ENCODE results near the gene ABCA2. TPM values are rescaled to one million over a fixed set of nuclear protein-coding genes. Genes with fewer than 3 reads are reported as not detected.

The ABCA2 gene
- total and polyA plus RNA-seq, 11 donors = 13.1 to 44.3 (median 30.6) TPM

- peaks cover 0 to 75% (median 42%) of the 10 kb centered on the region in 9 donors for H3K36me3 ChIP-seq
- intact Hi-C loops (cut with DNase I) = loop anchor here in 1 of 10 donors (5.0 kb wide), 1 partner anchor 190 kb away; no protein-coding TSS in a partner anchor
- DNase-seq = no peak
- no peaks in the 10 kb centered on the region for H3K4me1 ChIP-seq
- ATAC-seq = no peak
- TF ChIP-seq CTCF (IDR thresholded peaks at IDR 0.05) (no peak), POLR2A (IDR thresholded peaks at IDR 0.05) (no peak)
- no peak overlapping the region for H3K27ac ChIP-seq
- 96 to 98% (median 97%) methylated on average over 27 to 28 of the region's 28 CpGs for WGBS, 4 donors
- H3K27me3 ChIP-seq = no peaks in the 10 kb centered on the region
- H3K9me3 ChIP-seq = no peaks in the 10 kb centered on the region
- no peak overlapping the region for H3K4me3 ChIP-seq
Measured at GRCh38 chr9:137017071-137017470, 11.0 kb downstream of the ABCA2 start.

GRCh38 chr9:137016436-137016835 is 11.6 kb downstream of the ABCA2 start:
- TF ChIP-seq CTCF (IDR thresholded peaks at IDR 0.05) (no peak), POLR2A (IDR thresholded peaks at IDR 0.05) (no peak)
- Histone ChIP-seq H3K9me3 (no peaks in the 10 kb centered on the region), H3K4me1 (no peaks in the 10 kb centered on the region), H3K4me3 (no peak overlapping the region), H3K27me3 (no peaks in the 10 kb centered on the region), H3K36me3 (peaks cover 0 to 82% (median 48%) of the 10 kb centered on the region in 9 donors), H3K27ac (no peak overlapping the region)
- ATAC-seq (no peak), DNase-seq (no peak)
- intact Hi-C loops (cut with DNase I) = loop anchor here in 1 of 10 donors (5.0 kb wide), 1 partner anchor 189 kb away; no protein-coding TSS in a partner anchor
- WGBS, 4 donors = 91 to 98% (median 97%) methylated on average over 6 to 16 of the region's 16 CpGs; no CpG with 5 or more reads in 1 of the 4 donors

GRCh38 chr9:137015976-137016375 is 12.1 kb downstream of the ABCA2 start:
- WGBS, 4 donors = 95 to 98% (median 97%) methylated on average over 13 to 21 of the region's 21 CpGs
- H3K9me3 ChIP-seq = no peaks in the 10 kb centered on the region
- H3K4me3 ChIP-seq = no peak overlapping the region
- H3K36me3 ChIP-seq = peaks cover 0 to 86% (median 51%) of the 10 kb centered on the region in 9 donors
- no peak for TF ChIP-seq CTCF (IDR thresholded peaks at IDR 0.05)
- no peak for TF ChIP-seq POLR2A (IDR thresholded peaks at IDR 0.05)
- intact Hi-C loops (cut with DNase I) = loop anchor here in 1 of 10 donors (5.0 kb wide), 1 partner anchor 189 kb away; no protein-coding TSS in a partner anchor
- H3K27me3 ChIP-seq = no peaks in the 10 kb centered on the region
- no peak for DNase-seq
- no peak for ATAC-seq
- no peaks in the 10 kb centered on the region for H3K4me1 ChIP-seq
- H3K27ac ChIP-seq = no peak overlapping the region

- no peak for TF ChIP-seq CTCF (IDR thresholded peaks at IDR 0.05)
- no peak for TF ChIP-seq POLR2A (IDR thresholded peaks at IDR 0.05)
- no peak overlapping the region for H3K27ac ChIP-seq
- H3K4me1 ChIP-seq = no peaks in the 10 kb centered on the region
- intact Hi-C loops (cut with DNase I) = loop anchor here in 1 of 10 donors (5.0 kb wide), 1 partner anchor 188 kb away; no protein-coding TSS in a partner anchor
- 97 to 100% (median 98%) methylated on average over 7 to 25 of the region's 25 CpGs for WGBS, 4 donors
- H3K9me3 ChIP-seq = no peaks in the 10 kb centered on the region
- H3K36me3 ChIP-seq = peaks cover 0 to 83% (median 51%) of the 10 kb centered on the region in 9 donors
- DNase-seq (no peak), ATAC-seq (no peak)
- no peaks in the 10 kb centered on the region for H3K27me3 ChIP-seq
- H3K4me3 ChIP-seq = no peak overlapping the region
Measured at GRCh38 chr9:137015540-137015930, 12.5 kb downstream of the ABCA2 start.
